IMR-90 (cell line): ENCODE measurements around the gene NAT10. TPM values are rescaled to one million over a fixed set of nuclear protein-coding genes. Genes with fewer than 3 reads are reported as not detected.

Experiments used
- ATAC-seq: fragments of 200-7000 bp; cut with Tn5 transposase; 2 replicates; pipeline ENCODE4 v1.9.1; 2020; ENCODE audit warnings: low read depth, mild to moderate bottlenecking, moderate library complexity
- BruUV-seq: library from RNA; stranded (reverse); fragments of 400-500 nt; replicated peaks from 2 replicates; lab custom pipeline; 2021; lab: Mats Ljungman, UMichigan
- CTCF ChIA-PET: fragments of 300-600 bp; formaldehyde crosslinking; extraction: SDS; loops from one replicate; lab custom pipeline; 2021; ENCODE audit warnings: antibody characterized with exemption; lab: Yijun Ruan, JAX
- POLR2A ChIA-PET: fragments of 300-600 bp; sonication (Branson Sonifier 250); formaldehyde crosslinking; loops from one replicate; lab custom pipeline; 2022; ENCODE audit warnings: antibody characterized with exemption; ENCODE audit not compliant: unreplicated experiment; lab: Charles Lee
- DNase-seq: peaks from one replicate; pipeline ENCODE4 v3.0.0; 2013
- H2AFZ ChIP-seq: replicated peaks from 2 replicates; pipeline ENCODE3; 2013; ENCODE audit warnings: low read length, mild to moderate bottlenecking; ENCODE audit not compliant: poor library complexity
- H2AK5ac ChIP-seq: 2 replicates; pipeline ENCODE4 v1.6.1; 2013; ENCODE audit warnings: low read depth, low read length, inconsistent platforms
- H2AK9ac ChIP-seq: replicated peaks from 2 replicates; pipeline ENCODE3; 2013; ENCODE audit warnings: mild to moderate bottlenecking, low read depth, low read length, moderate library complexity; ENCODE audit not compliant: poor library complexity
- H2BK120ac ChIP-seq: 2 replicates; pipeline ENCODE4 v1.6.1; 2013; ENCODE audit warnings: low read depth, low read length, inconsistent platforms
- H2BK15ac ChIP-seq: 3 replicates; pipeline ENCODE4 v1.6.1; 2013; ENCODE audit warnings: low read depth, low read length, inconsistent platforms
- H2BK20ac ChIP-seq: 2 replicates; pipeline ENCODE4 v1.6.1; 2013; ENCODE audit warnings: low read depth, mild to moderate bottlenecking, inconsistent platforms, low read length, moderate library complexity
- H2BK5ac ChIP-seq: 2 replicates; pipeline ENCODE4 v1.6.1; 2013; ENCODE audit warnings: mild to moderate bottlenecking, low read depth, low read length, inconsistent platforms; ENCODE audit not compliant: poor library complexity, severe bottlenecking
- H3K14ac ChIP-seq: replicated peaks from 2 replicates; pipeline ENCODE4 v1.6.1; 2013; ENCODE audit warnings: low read depth, low read length, inconsistent platforms
- H3K18ac ChIP-seq: 2 replicates; pipeline ENCODE4 v1.6.1; 2013; ENCODE audit warnings: low read depth, low read length, control low read depth
- H3K23ac ChIP-seq: 2 replicates; pipeline ENCODE4 v1.6.1; 2013; ENCODE audit warnings: low read depth, low read length, inconsistent platforms
- H3K27ac ChIP-seq: 2 replicates; pipeline ENCODE4 v1.5.1; 2013; ENCODE audit warnings: mild to moderate bottlenecking, control low read depth, low read length; ENCODE audit not compliant: insufficient read depth
- H3K27me3 ChIP-seq: 2 replicates; pipeline ENCODE4 v1.6.1; 2013; ENCODE audit warnings: low read length; ENCODE audit not compliant: control insufficient read depth, insufficient read depth
- H3K36me3 ChIP-seq: 2 replicates; pipeline ENCODE4 v1.6.1; 2013; ENCODE audit warnings: low read length, mixed read lengths; ENCODE audit not compliant: control insufficient read depth, insufficient read depth
- H3K4ac ChIP-seq: 2 replicates; pipeline ENCODE4 v1.6.1; 2013; ENCODE audit warnings: low read depth, low read length, inconsistent platforms
- H3K4me1 ChIP-seq: 2 replicates; pipeline ENCODE4 v1.6.1; 2013; ENCODE audit warnings: low read length, mixed read lengths; ENCODE audit not compliant: control insufficient read depth, insufficient read depth
- H3K4me2 ChIP-seq: 2 replicates; pipeline ENCODE4 v1.6.1; 2013; ENCODE audit warnings: low read depth, mild to moderate bottlenecking, control low read depth, low read length, moderate library complexity
- H3K4me3 ChIP-seq: 2 replicates; pipeline ENCODE4 v1.5.1; 2013; ENCODE audit warnings: low read depth, mild to moderate bottlenecking, control low read depth, low read length, moderate library complexity; ENCODE audit not compliant: insufficient read depth
- H3K56ac ChIP-seq: 2 replicates; pipeline ENCODE4 v1.6.1; 2013; ENCODE audit warnings: low read length, inconsistent platforms; ENCODE audit not compliant: insufficient read depth; ENCODE audit errors: extremely low read depth
- H3K79me1 ChIP-seq, 2 experiments: 2 replicates each; pipeline ENCODE4 v1.6.1; 2013; ENCODE audit warnings: low read length in 2 of 2, inconsistent platforms in 1 of 2, low read depth in 1 of 2
- H3K9ac ChIP-seq: 2 replicates; pipeline ENCODE4 v1.6.1; 2013; ENCODE audit warnings: low read depth, low read length, control low read depth
- H3K9me1 ChIP-seq: 2 replicates; pipeline ENCODE4 v1.6.1; 2013; ENCODE audit warnings: low read length, inconsistent platforms; ENCODE audit not compliant: insufficient read depth
- H3K9me3 ChIP-seq: 2 replicates; pipeline ENCODE4 v1.6.1; 2013; ENCODE audit warnings: low read length; ENCODE audit not compliant: control insufficient read depth, insufficient read depth
- H4K20me1 ChIP-seq: 2 replicates; pipeline ENCODE4 v1.6.1; 2013; ENCODE audit warnings: low read length, inconsistent platforms; ENCODE audit not compliant: insufficient read depth
- H4K5ac ChIP-seq: 2 replicates; pipeline ENCODE4 v1.6.1; 2013; ENCODE audit warnings: mild to moderate bottlenecking, low read depth, low read length, control low read depth
- H4K8ac ChIP-seq, 2 experiments: 2 replicates each; pipeline ENCODE4 v1.6.1; 2013; ENCODE audit warnings: low read depth in 2 of 2, low read length in 2 of 2, control low read depth in 1 of 2, inconsistent platforms in 1 of 2
- H4K91ac ChIP-seq: 2 replicates; pipeline ENCODE4 v1.6.1; 2013; ENCODE audit warnings: low read depth, low read length, inconsistent platforms; ENCODE audit not compliant: insufficient read depth
- CHD1 ChIP-seq: IDR thresholded peaks from 2 replicates; pipeline ENCODE4 v1.6.1; 2012; ENCODE audit warnings: low read depth, low read length, improper control_type of control experiment
- MAFK ChIP-seq: IDR thresholded peaks from 2 replicates; pipeline ENCODE4 v1.6.1; 2012; ENCODE audit warnings: low read depth, low read length, improper control_type of control experiment
- WGBS, 2 experiments: methylation state at CpG; one replicate each; pipeline versions ENCODE4 v1.1.5 to v1.1.7; 2013; ENCODE audit warnings: missing lambda C conversion rate in 2 of 2; ENCODE audit not compliant: insufficient read length in 1 of 2; ENCODE audit errors: extremely low coverage in 2 of 2; 5-methylcytosine and 5-hydroxymethylcytosine counted together
- dilution Hi-C: fragments of 300-500 bp; cut with HindIII; formaldehyde crosslinking; loops from one replicate; pipeline ENCODE4 v1.14.3; 2018; ENCODE audit warnings: low sequenced_read_pairs; ENCODE audit not compliant: unreplicated experiment
- in situ Hi-C: fragments of 300-500 bp; cut with MboI; formaldehyde crosslinking; loops from 3 replicates; pipeline ENCODE4 v1.14.3; 2019; ENCODE audit warnings: low sequenced_read_pairs, inconsistent platforms, mixed read lengths
- intact Hi-C: fragments of 100-400 bp; cut with micrococcal nuclease; formaldehyde crosslinking; loops from 2 replicates; pipeline ENCODE4 v1.10.0; 2022
- polyA plus RNA-seq, 3 experiments: library from polyadenylated mRNA; depleted of rRNA; stranded (reverse); fragments of >200 nt; gene quantifications; 2 replicates each; pipeline ENCODE4 v1.2.3, GENCODE V29; 2012; ENCODE audit warnings: low replicate concordance in 1 of 3
- total RNA-seq: library from RNA; depleted of rRNA; stranded (reverse); fragments of >200 nt; gene quantifications from 2 replicates; pipeline ENCODE4 v1.2.3, GENCODE V29; 2012

The NAT10 gene
- total and polyA plus RNA-seq, 2 of the 4 experiments (the other 2 are of a cell fraction): 28.1 to 34.8 TPM

GRCh38 chr11:34126959-34127848 lies 21.8 kb downstream of the NAT10 start:
- Histone ChIP-seq H3K9me3 (no peaks in the 10 kb centered on the region), H2BK5ac (peak overlapping the region; percentile 31), H3K4me2 (no peak overlapping the region), H2BK15ac (no peak overlapping the region), H4K20me1 (no peaks in the 10 kb centered on the region), H4K5ac (peak overlapping the region; percentile 45; the same call in 1 of the 2 replicates), H3K18ac (peak overlapping the region; percentile 6; the same call in 1 of the 2 replicates), H2BK20ac (0 out of 2 replicates have a peak overlapping the region, but pooled peaks have one; percentile 50), H3K4ac (peak overlapping the region; percentile 25; the same call in 1 of the 2 replicates), H3K9ac (no peak overlapping the region), H3K4me1 (peaks cover 9% of the 10 kb centered on the region; the same call in 1 of the 2 replicates), H2AK9ac (peak overlapping the region; percentile 37), H3K79me1 (peaks cover 3 to 8% of the 10 kb centered on the region in 2 experiments; a peak in 3 of 4 replicates), H3K56ac (no peak overlapping the region), H2AFZ (peak overlapping the region; percentile 50), H3K14ac (peak overlapping the region; percentile 50; the same call in 1 of the 2 replicates), H4K91ac (no peak overlapping the region), H2AK5ac (no peak overlapping the region; the same call in 1 of the 2 replicates), H3K27ac (peak overlapping the region; percentile 72), H3K9me1 (no peaks in the 10 kb centered on the region; the same call in 1 of the 2 replicates), H3K4me3 (no peak overlapping the region), H3K23ac (peak overlapping the region; percentile 4; the same call in 1 of the 2 replicates), H2BK120ac (peak overlapping the region; percentile 60; the same call in 1 of the 2 replicates), H4K8ac (peak overlapping the region in 1 of 2 experiments; percentile 53; a peak in 1 of 4 replicates), H3K27me3 (no peaks in the 10 kb centered on the region), H3K36me3 (peaks cover 32% of the 10 kb centered on the region)
- in situ Hi-C loops (no loop called here), dilution Hi-C loops (no loop called here), intact Hi-C loops (no loop called here)
- no TSS peak for BruUV-seq
- TF ChIP-seq MAFK (peak; percentile 29; the same call in 1 of the 2 replicates), CHD1 (no peak)
- CTCF ChIA-PET: no interaction called here
- WGBS, 2 experiments: 100% methylated on average over 1 of the region's 12 CpGs; no CpG with 5 or more reads in 1 of the 2 experiments
- peak; percentile 83 for ATAC-seq
- DNase-seq: peak; percentile 73
- POLR2A ChIA-PET: interaction anchor here (0.6 kb wide), 1 partner anchor 82 kb away, joined by 3 read pairs; no protein-coding TSS in a partner anchor
